Naive thymus-derived CD4-positive, alpha-beta T cell (primary cell): ENCODE results near the gene IL1R1. TPM values are rescaled to one million over a fixed set of nuclear protein-coding genes. Genes with fewer than 3 reads are reported as not detected.

Experiments used
- ATAC-seq: fragments of 150-1000 bp; cut with Tn5 transposase; 2 replicates; pipeline ENCODE4 v1.10.0; 2021; ENCODE audit warnings: mild to moderate bottlenecking, moderate library complexity
- CTCF ChIA-PET: fragments of 350-600 bp; sonication (Branson Sonifier 250); formaldehyde crosslinking; loops from one replicate; lab custom pipeline; 2021; ENCODE audit warnings: antibody characterized with exemption; lab: Charles Lee
- POLR2A ChIA-PET: fragments of 350-600 bp; sonication (Branson Sonifier 250); formaldehyde crosslinking; loops from one replicate; lab custom pipeline; 2021; ENCODE audit warnings: antibody characterized with exemption, inconsistent platforms; lab: Charles Lee
- DNase-seq, 9 donors: peaks; one replicate each; pipeline versions ENCODE4 v3.0.0 to v3.0.0-alpha.2; 2020 to 2022; ENCODE audit warnings: mixed read lengths in 1 of 9
- H3K27ac ChIP-seq: one replicate; pipeline ENCODE4 v1.7.0; 2013; ENCODE audit warnings: mild to moderate bottlenecking, low read depth, low read length, moderate library complexity
- H3K27me3 ChIP-seq, 2 donors: one replicate each; pipeline ENCODE4 v1.7.0; 2013; ENCODE audit warnings: low read length in 2 of 2, mild to moderate bottlenecking in 2 of 2, moderate library complexity in 2 of 2; ENCODE audit not compliant: control insufficient read depth in 2 of 2, insufficient read depth in 2 of 2
- H3K36me3 ChIP-seq, 3 experiments: 1 replicate in 2 of 3; 2 replicates in 1 of 3; pipeline ENCODE4 v1.7.0; 2013; ENCODE audit warnings: low read length in 3 of 3, mild to moderate bottlenecking in 3 of 3, moderate library complexity in 1 of 3; ENCODE audit not compliant: insufficient read depth in 3 of 3, control insufficient read depth in 2 of 3
- H3K4me1 ChIP-seq, 2 donors: one replicate each; pipeline ENCODE4 v1.7.0; 2013; ENCODE audit warnings: low read length in 2 of 2, mild to moderate bottlenecking in 2 of 2, moderate library complexity in 1 of 2; ENCODE audit not compliant: control insufficient read depth in 2 of 2, insufficient read depth in 2 of 2
- H3K4me3 ChIP-seq: 2 replicates; pipeline ENCODE4 v1.7.0; 2013; ENCODE audit warnings: mild to moderate bottlenecking, low read length
- H3K9me3 ChIP-seq, 3 experiments: 1 replicate in 2 of 3; 2 replicates in 1 of 3; pipeline ENCODE4 v1.7.0; 2013; ENCODE audit warnings: low read length in 3 of 3; ENCODE audit not compliant: control insufficient read depth in 2 of 3
- H3K27ac Mint-ChIP-seq, 9 donors: one replicate each; pipeline ENCODE4 v1.8.0; 2020 to 2022; ENCODE audit warnings: mixed read lengths in 9 of 9, mild to moderate bottlenecking in 8 of 9, moderate library complexity in 5 of 9, inconsistent platforms in 2 of 9
- H3K27me3 Mint-ChIP-seq, 5 donors: one replicate each; pipeline ENCODE4 v1.8.0; 2021 to 2022; ENCODE audit warnings: mixed read lengths in 5 of 5, mild to moderate bottlenecking in 1 of 5
- H3K36me3 Mint-ChIP-seq, 5 donors: one replicate each; pipeline ENCODE4 v1.8.0; 2020 to 2022; ENCODE audit warnings: mixed read lengths in 5 of 5, mild to moderate bottlenecking in 3 of 5, inconsistent platforms in 1 of 5
- H3K4me1 Mint-ChIP-seq, 7 donors: one replicate each; pipeline ENCODE4 v1.8.0; 2020 to 2022; ENCODE audit warnings: mixed read lengths in 7 of 7, mild to moderate bottlenecking in 3 of 7, inconsistent platforms in 1 of 7
- H3K4me3 Mint-ChIP-seq, 10 donors: one replicate each; pipeline ENCODE4 v1.8.0; 2020 to 2022; ENCODE audit warnings: mild to moderate bottlenecking in 10 of 10, mixed read lengths in 10 of 10, moderate library complexity in 6 of 10, inconsistent platforms in 2 of 10
- H3K9me3 Mint-ChIP-seq, 11 donors: one replicate each; pipeline ENCODE4 v1.8.0; 2020 to 2022; ENCODE audit warnings: mixed read lengths in 11 of 11, mild to moderate bottlenecking in 4 of 11, inconsistent platforms in 1 of 11, moderate library complexity in 1 of 11
- intact Hi-C, 2 donors: fragments of 100-400 bp; cut with micrococcal nuclease; formaldehyde crosslinking; loops; one replicate each; pipeline ENCODE4 v1.15.1; 2023
- polyA plus RNA-seq, 2 donors: library from polyadenylated mRNA; unstranded; fragments of 300-500 nt; fragmentation: Illumina TruSeq; gene quantifications; one replicate each; pipeline ENCODE4 v1.2.3, GENCODE V29; 2021
- total RNA-seq, 6 experiments: library from RNA in 5 of 6; stranded (reverse) in 5 of 6; gene quantifications; 1 replicate in 5 of 6; 2 replicates in 1 of 6; pipeline ENCODE4 v1.2.3 and lab custom pipeline; 2021 to 2026

Gene IL1R1
- total and polyA plus RNA-seq, 7 experiments from 2014 or later: 0.17 to 1.5 (median 0.54) TPM; not detected in 2

- Histone ChIP-seq H3K4me1 (no peaks in the 10 kb centered on the region), H3K27me3 (no peaks in the 10 kb centered on the region), H3K4me3 (no peak overlapping the region), H3K9me3 (peaks cover 0 to 44% (median 0%) of the 10 kb centered on the region in 3 experiments), H3K36me3 (no peaks in the 10 kb centered on the region), H3K27ac (no peak overlapping the region)
- intact Hi-C loops: no loop called here
- ATAC-seq (no peak), DNase-seq (no peak)
- Mint-ChIP-seq H3K4me1 (no peaks in the 10 kb centered on the region), H3K4me3 (no peak overlapping the region), H3K9me3 (peaks cover 23 to 69% (median 39%) of the 10 kb centered on the region in 11 donors), H3K27me3 (peaks cover under 1 to 15% (median 13%) of the 10 kb centered on the region in 5 donors), H3K36me3 (peaks cover 7 to 22% (median 17%) of the 10 kb centered on the region in 5 donors), H3K27ac (no peak overlapping the region)
- CTCF ChIA-PET: no interaction called here
- POLR2A ChIA-PET: no interaction called here
These were observed 6.7 kb downstream of the IL1R1 start for GRCh38 chr2:102149243-102149642.

- no peak overlapping the region for H3K27ac Mint-ChIP-seq
- ATAC-seq (no peak), DNase-seq (no peak)
- no peaks in the 10 kb centered on the region for H3K36me3 ChIP-seq
- H3K4me1 Mint-ChIP-seq: peaks cover 0 to 2% (median 0%) of the 10 kb centered on the region in 7 donors
- H3K4me3 ChIP-seq: no peak overlapping the region
- peaks cover 20 to 63% (median 36%) of the 10 kb centered on the region in 11 donors for H3K9me3 Mint-ChIP-seq
- H3K9me3 ChIP-seq: peaks cover 0 to 39% (median 0%) of the 10 kb centered on the region in 3 experiments
- no peaks in the 10 kb centered on the region for H3K27me3 ChIP-seq
- ChIA-PET CTCF (no interaction called here), POLR2A (no interaction called here)
- H3K36me3 Mint-ChIP-seq: peaks cover 4 to 22% (median 17%) of the 10 kb centered on the region in 5 donors
- intact Hi-C loops: no loop called here
- H3K4me1 ChIP-seq: no peaks in the 10 kb centered on the region
- peaks cover 0 to 9% (median 8%) of the 10 kb centered on the region in 5 donors for H3K27me3 Mint-ChIP-seq
- H3K4me3 Mint-ChIP-seq: no peak overlapping the region
- H3K27ac ChIP-seq: no peak overlapping the region
These were observed 7.3 kb downstream of the IL1R1 start for GRCh38 chr2:102149644-102150455.

- H3K9me3 Mint-ChIP-seq: peaks cover 0 to 18% (median 4%) of the 10 kb centered on the region in 11 donors
- POLR2A ChIA-PET: no interaction called here
These were observed 11.8 kb downstream of the IL1R1 start for GRCh38 chr2:102154364-102154763.

GRCh38 chr2:102154946-102155702 lies 12.6 kb downstream of the IL1R1 start:
- H3K4me1 Mint-ChIP-seq: peaks cover 0 to 8% (median 0%) of the 10 kb centered on the region in 7 donors

More at GRCh38 chr2:102154364-102154763, 11.8 kb downstream of the IL1R1 start:
- no peak overlapping the region for H3K27ac Mint-ChIP-seq
- no peak overlapping the region for H3K27ac ChIP-seq
- H3K36me3 ChIP-seq: no peaks in the 10 kb centered on the region
- H3K9me3 ChIP-seq: peaks cover 0 to 7% (median 0%) of the 10 kb centered on the region in 3 experiments
- no peaks in the 10 kb centered on the region for H3K4me1 ChIP-seq
- ATAC-seq (no peak), DNase-seq (no peak)
- no peak overlapping the region for H3K4me3 Mint-ChIP-seq
- no peak overlapping the region for H3K4me3 ChIP-seq
- CTCF ChIA-PET: no interaction called here
- peaks cover 0 to 7% (median 0%) of the 10 kb centered on the region in 7 donors for H3K4me1 Mint-ChIP-seq
- intact Hi-C loops: no loop called here
- H3K27me3 Mint-ChIP-seq: no peaks in the 10 kb centered on the region
- no peaks in the 10 kb centered on the region for H3K27me3 ChIP-seq
- H3K36me3 Mint-ChIP-seq: peaks cover 0 to 4% (median 0%) of the 10 kb centered on the region in 5 donors

GRCh38 chr2:102155703-102156515 lies 13.4 kb downstream of the IL1R1 start:
- Histone ChIP-seq H3K4me3 (no peak overlapping the region), H3K9me3 (no peaks in the 10 kb centered on the region), H3K36me3 (no peaks in the 10 kb centered on the region), H3K4me1 (no peaks in the 10 kb centered on the region), H3K27ac (no peak overlapping the region), H3K27me3 (no peaks in the 10 kb centered on the region)
- no peak for DNase-seq
- Mint-ChIP-seq H3K36me3 (peaks cover 0 to 4% (median 0%) of the 10 kb centered on the region in 5 donors), H3K4me1 (peaks cover 0 to 8% (median 0%) of the 10 kb centered on the region in 7 donors), H3K27me3 (no peaks in the 10 kb centered on the region), H3K4me3 (no peak overlapping the region), H3K27ac (no peak overlapping the region), H3K9me3 (peaks cover 0 to 11% (median 3%) of the 10 kb centered on the region in 11 donors)
- ChIA-PET POLR2A (no interaction called here), CTCF (interaction anchor here (0.6 kb wide), 1 partner anchor 631 kb away, joined by 3 read pairs; no protein-coding TSS in a partner anchor)
- peak; percentile 48 for ATAC-seq
- intact Hi-C loops: no loop called here

More at GRCh38 chr2:102154946-102155702, 12.6 kb downstream of the IL1R1 start:
- Mint-ChIP-seq H3K27me3 (no peaks in the 10 kb centered on the region), H3K9me3 (peaks cover 0 to 13% (median 4%) of the 10 kb centered on the region in 11 donors), H3K4me3 (no peak overlapping the region), H3K36me3 (peaks cover 0 to 4% (median 0%) of the 10 kb centered on the region in 5 donors), H3K27ac (no peak overlapping the region)
- no peak overlapping the region for H3K27ac ChIP-seq
- ChIA-PET CTCF (interaction anchor here (0.6 kb wide), 1 partner anchor 631 kb away, joined by 3 read pairs; no protein-coding TSS in a partner anchor), POLR2A (no interaction called here)
- H3K4me1 ChIP-seq: no peaks in the 10 kb centered on the region
- intact Hi-C loops: no loop called here
- no peaks in the 10 kb centered on the region for H3K27me3 ChIP-seq
- H3K4me3 ChIP-seq: no peak overlapping the region
- H3K36me3 ChIP-seq: no peaks in the 10 kb centered on the region
- ATAC-seq (no peak), DNase-seq (no peak)
- H3K9me3 ChIP-seq: no peaks in the 10 kb centered on the region
